MM.1S (cell line): ENCODE results near the gene ACSL6.
"Not testable (repeated sequence)": the region's sequence is repeated elsewhere in the genome, so short reads cannot be mapped to it uniquely, and the experiment has no call there.

Source experiments
- DNase-seq: peaks from one replicate; pipeline ENCODE4 v3.0.0-alpha.2; 2015
- H2AFZ ChIP-seq: fragments of 300-600 bp; sonication (generic); 2 replicates; pipeline ENCODE4 v1.6.0; 2016; ENCODE audit warnings: antibody characterized with exemption, low read length
- H3F3A ChIP-seq: fragments of 300-600 bp; sonication (generic); 2 replicates; pipeline ENCODE4 v1.6.1; 2016; ENCODE audit warnings: mild to moderate bottlenecking, antibody characterized with exemption, low read length, moderate library complexity, mixed read lengths; ENCODE audit not compliant: insufficient read depth
- H3K27ac ChIP-seq: fragments of 300-600 bp; sonication (generic); 2 replicates; pipeline ENCODE4 v1.5.1; 2016; ENCODE audit warnings: mild to moderate bottlenecking, low read length
- H3K27me3 ChIP-seq: fragments of 300-600 bp; sonication (generic); replicated peaks from 2 replicates; pipeline ENCODE4 v1.6.0; 2016; ENCODE audit warnings: low read length; ENCODE audit not compliant: insufficient read depth
- H3K36me3 ChIP-seq: fragments of 300-600 bp; sonication (generic); replicated peaks from 2 replicates; pipeline ENCODE4 v1.6.1; 2016; ENCODE audit warnings: mild to moderate bottlenecking, low read length, mixed read lengths; ENCODE audit not compliant: insufficient read depth
- H3K4me1 ChIP-seq: fragments of 300-600 bp; sonication (generic); 2 replicates; pipeline ENCODE4 v1.6.1; 2016; ENCODE audit warnings: low read length, mixed read lengths
- H3K4me2 ChIP-seq: fragments of 300-600 bp; sonication (generic); 2 replicates; pipeline ENCODE4 v1.6.0; 2016; ENCODE audit warnings: low read depth, low read length
- H3K4me3 ChIP-seq: fragments of 300-600 bp; sonication (generic); 2 replicates; pipeline ENCODE4 v1.5.1; 2016; ENCODE audit warnings: low read length, mixed read lengths
- H3K79me2 ChIP-seq: fragments of 300-600 bp; sonication (generic); 2 replicates; pipeline ENCODE4 v1.6.1; 2016; ENCODE audit warnings: mixed run types, low read length, mixed read lengths
- H3K9ac ChIP-seq: fragments of 300-600 bp; sonication (generic); 2 replicates; pipeline ENCODE4 v1.6.1; 2016; ENCODE audit warnings: low read length, mixed read lengths
- H3K9me2 ChIP-seq: fragments of 300-600 bp; sonication (generic); replicated peaks from 2 replicates; pipeline ENCODE4 v1.6.1; 2016; ENCODE audit warnings: mild to moderate bottlenecking, low read length, mixed read lengths; ENCODE audit not compliant: insufficient read depth
- H3K9me3 ChIP-seq: fragments of 300-600 bp; sonication (generic); replicated peaks from 2 replicates; pipeline ENCODE4 v1.6.1; 2016; ENCODE audit warnings: mild to moderate bottlenecking, low read length, mixed read lengths; ENCODE audit not compliant: insufficient read depth
- H4K20me1 ChIP-seq: fragments of 300-600 bp; sonication (generic); 2 replicates; pipeline ENCODE4 v1.6.1; 2016; ENCODE audit warnings: mild to moderate bottlenecking, low read length, moderate library complexity, mixed read lengths; ENCODE audit not compliant: insufficient read depth
- CTCF ChIP-seq: fragments of 300-600 bp; sonication (generic); IDR thresholded peaks from 2 replicates; pipeline ENCODE4 v1.5.1; 2016; ENCODE audit warnings: antibody characterized with exemption, low read length, mixed read lengths
- EZH2 ChIP-seq: fragments of 300-600 bp; sonication (generic); optimal IDR thresholded peaks from 2 replicates; pipeline ENCODE3; 2017; ENCODE audit warnings: low read depth, mild to moderate bottlenecking, antibody characterized with exemption, low read length, mixed read lengths
- EZH2phosphoT487 ChIP-seq: fragments of 300-600 bp; sonication (generic); IDR thresholded peaks from 2 replicates; pipeline ENCODE4 v1.6.1; 2018; ENCODE audit warnings: antibody characterized with exemption, low read length

Gene ACSL6

GRCh38 chr5:131906668-131907067, 104.8 kb downstream of the ACSL6 start:
- no peak overlapping the region for H2AFZ ChIP-seq
- no peak for TF ChIP-seq CTCF
- TF ChIP-seq EZH2, result no peak
- no peak for TF ChIP-seq EZH2phosphoT487
- H3K4me1 ChIP-seq, result no peaks in the 10 kb centered on the region
- H3K79me2 ChIP-seq, result no peaks in the 10 kb centered on the region
- H3K4me3 ChIP-seq, result no peak overlapping the region
- no peak for DNase-seq
- H3K9me3 ChIP-seq, result no peaks in the 10 kb centered on the region
- no peak overlapping the region for H3K4me2 ChIP-seq
- H3K27ac ChIP-seq, result no peak overlapping the region
- no peaks in the 10 kb centered on the region for H3K9me2 ChIP-seq
- no peak overlapping the region for H3K9ac ChIP-seq
- no peaks in the 10 kb centered on the region for H3F3A ChIP-seq
- H3K36me3 ChIP-seq, result no peaks in the 10 kb centered on the region
- no peaks in the 10 kb centered on the region for H3K27me3 ChIP-seq
- no peaks in the 10 kb centered on the region for H4K20me1 ChIP-seq

GRCh38 chr5:131902266-131902665, 109.2 kb downstream of the ACSL6 start:
- not testable (repeated sequence) for H3F3A ChIP-seq, H3K36me3 ChIP-seq, H3K4me3 ChIP-seq, H3K4me2 ChIP-seq, H3K27ac ChIP-seq, H3K79me2 ChIP-seq, H3K9ac ChIP-seq, H4K20me1 ChIP-seq, H3K9me3 ChIP-seq, H3K4me1 ChIP-seq, H3K9me2 ChIP-seq, H3K27me3 ChIP-seq, H2AFZ ChIP-seq
- peak; percentile 9 for DNase-seq
